GM19372 (cell line): ENCODE results near the gene SYNDIG1.

Experiments
- ATAC-seq: cut with Tn5 transposase; IDR thresholded peaks from one replicate; pipeline ENCODE4 v1.9.1; 2021; ENCODE audit warnings: mild to moderate bottlenecking, low read depth, moderate library complexity; ENCODE audit not compliant: unreplicated experiment

The SYNDIG1 gene

DNA sequence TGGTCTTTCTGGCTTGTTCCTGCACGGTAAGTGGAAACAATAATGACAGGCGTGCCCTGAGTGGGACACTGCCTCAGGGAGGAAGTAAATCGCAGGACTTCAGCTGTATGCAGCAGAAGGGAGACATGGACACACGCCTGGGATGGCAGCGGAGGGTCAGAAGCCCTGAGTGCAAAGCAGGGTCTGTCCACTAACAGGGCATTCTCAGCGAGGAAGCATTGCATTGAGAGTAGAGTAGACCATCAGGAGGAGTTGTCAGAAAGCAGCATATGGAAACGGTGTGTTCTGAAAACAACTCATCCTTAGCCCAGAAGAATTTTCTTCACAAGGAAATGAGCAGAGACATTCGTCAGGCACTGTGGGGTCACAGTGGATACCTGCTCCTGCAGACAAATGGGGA lies 134.0 kb downstream of the SYNDIG1 start:
- no peak for ATAC-seq

DNA sequence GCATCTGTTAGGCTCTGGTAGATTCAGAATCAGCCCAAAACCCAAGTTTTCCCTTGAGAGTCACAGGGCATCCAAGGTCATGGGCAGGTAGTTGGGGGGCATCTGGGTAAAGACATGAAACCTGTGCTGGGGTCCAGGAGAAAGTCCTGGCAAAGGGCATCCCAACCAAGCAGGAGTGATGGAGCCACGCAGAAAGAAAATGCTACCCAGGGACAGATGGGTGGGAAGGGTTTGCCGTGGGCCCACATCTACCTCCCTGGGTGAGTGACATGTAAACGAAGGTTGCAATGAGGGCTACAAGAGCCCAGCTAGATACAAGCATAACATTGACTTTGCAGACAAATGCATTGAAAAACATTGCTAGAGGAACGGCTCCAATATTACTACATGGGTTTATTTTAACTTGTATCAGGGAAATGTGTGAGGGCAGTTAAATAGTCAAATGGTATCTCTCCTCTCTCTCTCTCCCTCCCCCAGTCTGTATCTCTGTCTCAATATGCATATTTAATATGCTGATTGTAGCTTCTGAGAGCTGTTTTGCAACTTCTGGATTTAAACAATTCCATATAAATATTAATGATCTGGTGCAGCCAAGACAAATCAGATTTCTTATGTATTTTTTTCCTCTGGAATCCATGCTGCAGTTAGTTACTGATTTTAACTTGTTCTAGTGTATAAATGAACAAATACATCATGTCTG lies 135.7 kb downstream of the SYNDIG1 start:
- ATAC-seq = no peak

- ATAC-seq = no peak
These were observed 136.6 kb downstream of the SYNDIG1 start for GRCh38 chr20:24605937-24606455.

- no peak for ATAC-seq
These were observed 138.0 kb downstream of the SYNDIG1 start for GRCh38 chr20:24607402-24607801.

DNA sequence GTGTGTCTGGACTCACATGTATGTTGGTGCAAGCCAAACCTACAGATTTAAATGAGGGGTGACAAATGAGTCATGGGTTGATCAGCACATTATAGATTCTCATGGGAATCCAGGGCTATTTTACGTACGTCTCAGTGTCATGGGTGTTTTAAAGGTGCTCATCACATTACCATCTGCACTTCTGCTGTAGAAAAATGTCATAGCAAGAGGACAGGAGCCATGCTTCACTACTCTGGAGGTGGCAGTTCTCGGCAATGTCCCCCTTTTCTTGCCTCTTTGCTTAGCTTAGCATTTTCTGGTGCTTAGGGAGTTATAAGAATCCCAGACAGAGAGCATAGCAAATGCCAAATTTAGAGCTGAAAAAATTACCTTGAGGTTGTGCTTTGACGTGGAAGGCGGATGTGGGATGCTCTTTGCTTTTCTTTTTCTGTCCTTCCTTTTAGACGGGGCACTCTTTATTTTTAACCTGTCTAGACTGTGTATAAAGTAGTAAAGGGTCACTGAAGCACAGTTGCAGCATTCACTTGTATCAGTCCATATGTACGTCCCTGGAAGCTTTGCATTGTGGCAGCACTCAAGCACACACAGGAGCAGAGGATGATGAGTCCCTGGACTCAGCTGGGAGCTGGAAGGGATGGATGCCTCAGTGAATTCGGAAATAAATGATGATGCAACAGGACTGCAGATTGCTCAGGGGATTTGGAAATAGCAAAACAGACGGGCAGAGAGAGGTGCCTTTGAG lies 139.7 kb downstream of the SYNDIG1 start:
- ATAC-seq = peak; percentile 54

- ATAC-seq = peak; percentile 6
These were observed 140.3 kb downstream of the SYNDIG1 start for GRCh38 chr20:24609757-24610156.

GRCh38 chr20:24610341-24611115 lies 141.1 kb downstream of the SYNDIG1 start:
- ATAC-seq = no peak

DNA sequence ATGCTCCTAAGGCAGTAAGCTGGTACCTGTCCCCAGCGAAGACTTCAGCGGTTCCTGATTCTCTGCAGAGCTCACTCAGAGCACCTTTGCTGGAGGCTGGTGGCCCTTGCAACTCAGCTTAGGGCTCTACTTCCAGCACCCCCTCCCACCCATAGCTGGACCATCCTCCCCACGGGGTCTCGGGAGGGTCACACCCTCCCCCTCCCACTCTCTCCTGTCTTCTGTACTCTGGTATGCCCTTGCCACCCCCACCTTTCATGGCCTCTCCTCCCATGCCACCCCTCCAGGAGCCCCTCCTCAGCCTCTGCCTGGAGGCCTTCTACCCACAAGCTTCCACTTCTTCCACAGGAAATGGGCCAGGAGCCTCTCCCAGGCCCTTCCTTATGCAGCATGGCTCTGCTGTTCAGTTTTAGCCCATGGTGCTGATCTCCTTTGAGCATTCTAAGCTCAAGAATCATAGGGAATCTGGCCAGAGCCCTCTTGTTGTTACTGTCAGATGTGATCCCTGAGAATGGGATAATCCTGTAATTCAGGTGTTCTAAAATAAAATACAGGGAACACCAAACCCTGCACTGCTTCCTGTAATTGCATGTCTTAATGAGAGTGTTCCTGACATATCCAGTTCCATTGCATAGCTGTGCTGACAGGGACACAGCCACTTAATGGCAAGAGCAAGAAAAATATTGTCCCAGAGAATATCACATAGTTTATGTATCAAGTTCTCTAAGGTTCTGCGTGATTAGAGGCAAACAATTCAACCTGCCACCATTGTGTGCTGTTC lies 142.1 kb downstream of the SYNDIG1 start:
- ATAC-seq = no peak

DNA sequence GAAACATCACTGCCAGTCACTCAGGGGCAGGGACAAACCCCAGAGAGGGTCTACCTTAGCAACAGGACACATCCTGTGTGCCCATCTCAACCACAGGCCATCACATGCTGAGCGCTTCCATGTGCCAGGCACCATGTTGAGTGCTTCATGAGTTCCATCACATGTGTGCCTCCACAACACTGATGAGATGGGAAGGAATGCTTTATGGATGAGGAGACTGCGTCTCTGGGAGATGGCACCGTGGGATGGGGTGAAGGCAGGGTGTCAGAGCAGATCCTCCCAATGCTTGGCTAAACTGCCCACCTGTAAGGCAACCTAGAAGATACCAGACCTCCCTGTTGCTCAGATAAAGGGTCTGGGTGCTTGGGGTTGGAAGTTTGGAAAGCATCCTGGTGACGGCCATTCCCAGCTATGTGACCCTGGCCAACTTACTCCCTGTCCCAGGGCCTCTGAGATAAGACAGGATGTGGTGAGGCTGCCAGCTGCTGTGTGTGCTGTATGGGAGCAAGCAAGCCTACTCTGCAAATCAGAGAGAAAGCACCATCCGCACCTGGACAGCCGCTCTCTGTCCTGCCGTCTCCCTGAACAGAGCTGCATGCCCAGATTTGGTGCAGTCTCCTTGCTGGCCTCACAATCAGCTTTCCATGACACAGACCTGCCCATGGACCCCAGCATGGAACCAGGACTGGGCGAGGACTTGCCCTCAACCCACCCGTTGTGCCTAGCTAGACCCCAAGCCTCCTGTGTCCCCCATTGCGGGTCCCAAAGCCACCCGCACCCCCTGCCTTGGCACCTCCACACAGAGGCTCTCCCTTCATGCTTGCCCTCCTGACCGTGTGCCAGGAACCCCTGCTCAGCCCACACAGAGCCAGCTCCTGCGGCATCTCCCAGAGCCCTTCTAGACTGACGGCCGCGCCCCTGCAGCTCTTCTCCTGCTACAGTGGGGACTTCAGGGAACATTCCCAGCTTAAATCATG lies 143.7 kb downstream of the SYNDIG1 start:
- ATAC-seq = no peak

DNA sequence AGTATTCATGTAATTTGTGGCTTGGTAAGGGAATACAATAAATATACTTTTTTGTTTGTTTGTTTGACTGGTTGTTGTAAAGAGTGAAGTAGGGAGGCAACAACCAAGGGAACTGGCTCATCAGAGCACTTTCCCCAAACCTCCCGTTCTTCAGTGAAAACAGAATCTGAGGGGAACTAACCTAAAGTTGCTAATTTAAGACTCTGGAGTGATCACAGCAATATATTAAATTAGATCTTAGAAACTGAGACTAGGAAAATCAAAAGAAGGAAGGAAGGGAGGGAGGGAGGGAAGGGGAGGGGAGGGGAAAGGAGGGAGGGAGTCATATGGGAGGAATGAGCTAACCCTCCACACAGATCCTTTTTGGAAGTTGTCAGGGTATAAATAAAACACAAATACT lies 144.9 kb downstream of the SYNDIG1 start:
- no peak for ATAC-seq

DNA sequence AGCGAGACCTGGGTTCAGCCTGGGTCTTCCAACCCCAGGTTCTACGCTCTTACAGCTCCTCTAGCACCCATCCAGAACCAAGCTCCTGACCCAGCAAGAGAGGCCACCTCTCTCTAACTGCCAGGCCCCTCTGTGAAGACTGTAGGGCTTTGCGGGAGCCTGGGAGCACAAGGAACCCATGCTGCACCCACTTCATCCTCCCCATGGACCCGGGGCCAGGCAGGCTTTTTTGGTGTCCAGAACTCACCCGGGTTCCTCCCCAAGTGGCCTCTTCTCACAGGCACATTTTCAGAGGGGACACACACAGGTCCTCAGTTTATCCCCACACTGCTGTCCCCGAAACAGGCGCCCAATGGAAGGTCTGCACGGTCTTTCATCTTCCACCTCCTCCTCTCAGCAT lies 145.9 kb downstream of the SYNDIG1 start:
- no peak for ATAC-seq

- no peak for ATAC-seq
These were observed 147.0 kb downstream of the SYNDIG1 start for GRCh38 chr20:24616258-24617079.

- no peak for ATAC-seq
These were observed 147.6 kb downstream of the SYNDIG1 start for GRCh38 chr20:24617080-24617432.

GRCh38 chr20:24617757-24618450 lies 148.5 kb downstream of the SYNDIG1 start:
- ATAC-seq = no peak

GRCh38 chr20:24618739-24619138 lies 149.3 kb downstream of the SYNDIG1 start:
- ATAC-seq = no peak

DNA sequence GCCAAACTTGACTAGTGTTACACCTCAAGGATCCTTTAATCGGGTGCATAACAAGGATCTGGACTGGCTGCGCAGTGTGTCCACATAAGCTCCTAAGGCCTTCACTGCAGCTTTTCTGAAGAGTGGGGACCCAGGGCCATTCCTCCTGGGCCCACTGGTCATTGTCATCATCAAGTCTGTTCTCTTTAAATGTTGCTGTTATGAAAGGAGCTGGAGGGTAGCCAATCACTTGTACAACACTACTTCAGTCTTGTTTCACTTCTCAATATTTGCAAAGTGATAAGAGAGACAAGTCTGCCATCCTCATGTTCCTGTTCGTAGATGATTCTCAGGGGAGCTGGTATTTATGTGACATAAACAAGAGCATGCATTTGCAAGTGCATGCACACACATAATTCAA lies 149.8 kb downstream of the SYNDIG1 start:
- ATAC-seq = no peak

GRCh38 chr20:24620937-24621519 lies 151.6 kb downstream of the SYNDIG1 start:
- ATAC-seq = no peak

GRCh38 chr20:24622856-24623255 lies 153.4 kb downstream of the SYNDIG1 start:
- no peak for ATAC-seq
